Nephron (organoid): ENCODE data around the gene OSBPL10.

Experiments
- H3K27ac Mint-ChIP-seq, 3 experiments: 2 replicates each; pipeline ENCODE4 v1.8.0; 2020; ENCODE audit warnings: mixed read lengths in 3 of 3, mild to moderate bottlenecking in 2 of 3, moderate library complexity in 1 of 3
- H3K27me3 Mint-ChIP-seq: 2 replicates; pipeline ENCODE4 v1.8.0; 2021; ENCODE audit warnings: low read depth, mild to moderate bottlenecking, moderate library complexity, mixed read lengths
- H3K36me3 Mint-ChIP-seq: 2 replicates; pipeline ENCODE4 v1.8.0; 2020; ENCODE audit warnings: low read depth, mixed read lengths
- H3K4me1 Mint-ChIP-seq: 2 replicates; pipeline ENCODE4 v1.8.0; 2020; ENCODE audit warnings: mixed read lengths
- H3K4me3 Mint-ChIP-seq, 3 experiments: 2 replicates each; pipeline ENCODE4 v1.8.0; 2020; ENCODE audit warnings: mild to moderate bottlenecking in 3 of 3, mixed read lengths in 3 of 3, moderate library complexity in 2 of 3
- H3K9me3 Mint-ChIP-seq: 2 replicates; pipeline ENCODE4 v1.8.0; 2020; ENCODE audit warnings: mixed read lengths
- CTCF ChIP-seq, 3 experiments: fragments of 200-600 bp; sonication (generic); IDR thresholded peaks; one replicate each; pipeline ENCODE4 v1.5.0; 2021; ENCODE audit warnings: antibody characterized with exemption in 3 of 3; ENCODE audit not compliant: unreplicated experiment in 3 of 3

OSBPL10 gene

GRCh38 chr3:31979001-31979697 is 1.9 kb downstream of the OSBPL10 start:
- Mint-ChIP-seq H3K4me1 (peaks cover 29% of the 10 kb centered on the region), H3K27me3 (peaks cover 25% of the 10 kb centered on the region), H3K9me3 (no peaks in the 10 kb centered on the region), H3K4me3 (peak overlapping the region; percentile 84 to 86 (median 85)), H3K27ac (peak overlapping the region; percentile 39 to 72 (median 43)), H3K36me3 (peaks cover 3% of the 10 kb centered on the region)
- no peak for TF ChIP-seq CTCF (IDR thresholded peaks at IDR 0.05; ENCODE audit: unreplicated experiment in 3 of 3)

- H3K9me3 Mint-ChIP-seq = no peaks in the 10 kb centered on the region
- peaks cover 3% of the 10 kb centered on the region for H3K36me3 Mint-ChIP-seq
- H3K4me1 Mint-ChIP-seq = peaks cover 29% of the 10 kb centered on the region
- no peak for TF ChIP-seq CTCF (IDR thresholded peaks at IDR 0.05; ENCODE audit: unreplicated experiment in 3 of 3)
- peaks cover 25% of the 10 kb centered on the region for H3K27me3 Mint-ChIP-seq
- no peak overlapping the region for H3K27ac Mint-ChIP-seq
- peak overlapping the region; percentile 84 to 86 (median 85) for H3K4me3 Mint-ChIP-seq
Observed at GRCh38 chr3:31978553-31978952, 2.5 kb downstream of the OSBPL10 start.

- Mint-ChIP-seq H3K27ac (no peak overlapping the region), H3K27me3 (peaks cover 30% of the 10 kb centered on the region), H3K4me1 (peaks cover 34% of the 10 kb centered on the region), H3K4me3 (peak overlapping the region in 2 of 3 experiments; percentile 22 to 61), H3K9me3 (no peaks in the 10 kb centered on the region), H3K36me3 (peaks cover 3% of the 10 kb centered on the region)
- TF ChIP-seq CTCF (IDR thresholded peaks at IDR 0.05; ENCODE audit: unreplicated experiment in 3 of 3) = no peak
Observed at GRCh38 chr3:31977736-31978135, 3.3 kb downstream of the OSBPL10 start.

DNA sequence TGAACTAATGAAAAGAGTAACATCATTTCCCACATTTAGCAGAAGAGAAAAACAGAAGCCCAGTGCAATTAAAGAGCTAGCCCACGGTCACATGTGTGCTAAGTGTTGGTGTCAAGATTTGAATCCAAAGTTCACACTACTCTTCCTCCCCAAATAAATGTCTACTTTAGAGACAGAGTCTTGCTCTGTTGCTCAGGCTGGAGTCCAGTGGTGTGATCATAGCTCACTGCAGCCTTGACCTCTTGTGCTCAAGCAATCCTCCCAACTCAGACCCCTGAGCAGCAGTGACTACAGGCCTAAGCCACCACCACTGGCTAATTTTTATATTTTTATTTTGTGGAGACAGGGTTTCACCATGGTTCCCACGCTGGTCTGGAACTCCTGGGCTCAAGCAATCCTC is 4.8 kb downstream of the OSBPL10 start:
- H3K9me3 Mint-ChIP-seq = no peaks in the 10 kb centered on the region
- TF ChIP-seq CTCF (IDR thresholded peaks at IDR 0.05; ENCODE audit: unreplicated experiment in 3 of 3) = no peak
- H3K27ac Mint-ChIP-seq = no peak overlapping the region
- H3K4me1 Mint-ChIP-seq = peaks cover 39% of the 10 kb centered on the region
- H3K4me3 Mint-ChIP-seq = no peak overlapping the region
- H3K36me3 Mint-ChIP-seq = peaks cover 3% of the 10 kb centered on the region
- peaks cover 30% of the 10 kb centered on the region for H3K27me3 Mint-ChIP-seq

DNA sequence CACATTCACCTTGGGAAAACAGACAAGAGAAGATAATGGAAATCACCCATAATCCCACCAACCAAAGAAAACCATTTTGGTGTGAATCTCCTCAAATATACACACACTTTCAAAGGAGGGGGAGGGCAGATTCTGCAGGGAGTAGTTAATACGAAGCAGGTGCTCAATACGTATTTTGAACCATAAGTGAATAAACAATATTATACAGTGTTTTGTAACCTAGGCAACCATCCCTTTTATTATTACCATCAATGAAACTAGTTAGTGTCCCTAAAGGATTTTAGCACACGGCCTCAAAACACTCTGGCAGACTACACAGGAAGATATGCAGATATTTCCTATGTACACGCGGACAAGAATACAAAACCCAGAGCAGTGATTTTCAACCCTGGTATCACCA is 6.1 kb downstream of the OSBPL10 start:
- Mint-ChIP-seq H3K36me3 (peaks cover 3% of the 10 kb centered on the region), H3K27me3 (peaks cover 30% of the 10 kb centered on the region), H3K27ac (no peak overlapping the region), H3K9me3 (no peaks in the 10 kb centered on the region), H3K4me3 (no peak overlapping the region), H3K4me1 (peaks cover 49% of the 10 kb centered on the region)
- no peak for TF ChIP-seq CTCF (IDR thresholded peaks at IDR 0.05; ENCODE audit: unreplicated experiment in 3 of 3)

DNA sequence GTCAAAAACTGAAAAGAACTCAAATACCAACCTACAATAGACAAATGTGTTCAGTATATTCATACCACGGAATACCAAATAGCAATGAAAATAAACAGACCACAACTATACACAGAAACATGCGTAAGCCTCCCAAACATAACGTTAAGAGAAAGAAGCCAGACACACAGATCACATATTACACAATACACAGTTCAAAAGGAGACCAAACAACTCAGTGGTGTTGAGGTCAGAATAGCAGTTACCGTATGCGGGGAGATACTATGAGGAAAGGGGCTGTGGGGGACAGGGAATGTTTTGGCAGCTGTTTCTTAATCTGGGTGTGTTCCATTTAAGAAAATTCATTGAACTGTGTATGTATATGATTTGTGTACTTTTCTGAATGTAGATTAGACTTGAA is 6.6 kb downstream of the OSBPL10 start:
- Mint-ChIP-seq H3K36me3 (peaks cover 3% of the 10 kb centered on the region), H3K9me3 (no peaks in the 10 kb centered on the region), H3K4me3 (no peak overlapping the region), H3K4me1 (peaks cover 49% of the 10 kb centered on the region), H3K27ac (no peak overlapping the region), H3K27me3 (peaks cover 27% of the 10 kb centered on the region)
- TF ChIP-seq CTCF (IDR thresholded peaks at IDR 0.05; ENCODE audit: unreplicated experiment in 3 of 3) = no peak
